Keratinocyte (primary cell): ENCODE results near the gene CSTB.

Source experiments
- CTCF ChIP-seq, 3 experiments: IDR thresholded peaks in 1 of 3; conservative IDR thresholded peaks in 1 of 3; optimal IDR thresholded peaks in 1 of 3; 2 replicates in 2 of 3; 3 replicates in 1 of 3; pipeline versions ENCODE3 to v1.5.1; 2011; ENCODE audit warnings: low read length in 3 of 3, mild to moderate bottlenecking in 3 of 3, moderate library complexity in 2 of 3, control low read depth in 1 of 3, inconsistent platforms in 1 of 3; ENCODE audit not compliant: insufficient read depth in 2 of 3; ENCODE audit errors: extremely low read depth in 1 of 3
- EZH2 ChIP-seq: IDR thresholded peaks from one replicate; pipeline ENCODE4 v1.6.1; 2012; ENCODE audit warnings: inconsistent platforms, mild to moderate bottlenecking, low read length, moderate library complexity

GRCh38 chr21:43794857-43795256 lies 18.7 kb upstream of the CSTB start:
- TF ChIP-seq CTCF (optimal IDR thresholded peaks at IDR 0.05 in 1 of 3, IDR thresholded peaks at IDR 0.05 in 1 of 3, conservative IDR thresholded peaks at IDR 0.05 in 1 of 3; ENCODE audit: extremely low read depth in 1 of 3, insufficient read depth in 2 of 3, low read length in 3 of 3) = no peak
- TF ChIP-seq EZH2 = no peak
